GM21390 (cell line): ENCODE results near the gene ANK2.

ENCODE experiments used
- ATAC-seq: cut with Tn5 transposase; IDR thresholded peaks from one replicate; pipeline ENCODE4 v1.9.1; 2021; ENCODE audit not compliant: unreplicated experiment

The ANK2 gene

GRCh38 chr4:113325876-113326615 lies 276.6 kb downstream of the ANK2 start:
- ATAC-seq = no peak

GRCh38 chr4:113327494-113327893 lies 278.0 kb downstream of the ANK2 start:
- ATAC-seq = no peak

- ATAC-seq = no peak
Observed at GRCh38 chr4:113328514-113328913, 279.1 kb downstream of the ANK2 start.

GRCh38 chr4:113330200-113330599 lies 280.7 kb downstream of the ANK2 start:
- no peak for ATAC-seq

GRCh38 chr4:113331811-113332210 lies 282.4 kb downstream of the ANK2 start:
- no peak for ATAC-seq

GRCh38 chr4:113332701-113333100 lies 283.2 kb downstream of the ANK2 start:
- ATAC-seq = no peak

- ATAC-seq = no peak
Observed at GRCh38 chr4:113335746-113336145, 286.3 kb downstream of the ANK2 start.

- no peak for ATAC-seq
Observed at GRCh38 chr4:113336556-113336955, 287.1 kb downstream of the ANK2 start.

- ATAC-seq = no peak
Observed at GRCh38 chr4:113339430-113339813, 290.0 kb downstream of the ANK2 start.

GRCh38 chr4:113344100-113344499 lies 294.6 kb downstream of the ANK2 start:
- no peak for ATAC-seq

- no peak for ATAC-seq
Observed at GRCh38 chr4:113347245-113347644, 297.8 kb downstream of the ANK2 start.

GRCh38 chr4:113349430-113349829 lies 300.0 kb downstream of the ANK2 start:
- no peak for ATAC-seq

- ATAC-seq = no peak
Observed at GRCh38 chr4:113350576-113350975, 301.1 kb downstream of the ANK2 start.

GRCh38 chr4:113355550-113356371 lies 306.3 kb downstream of the ANK2 start:
- ATAC-seq = peak; percentile 99

- no peak for ATAC-seq
Observed at GRCh38 chr4:113356453-113356852, 307.0 kb downstream of the ANK2 start.

- ATAC-seq = no peak
Observed at GRCh38 chr4:113358784-113359183, 309.3 kb downstream of the ANK2 start.

GRCh38 chr4:113365377-113365776 lies 315.9 kb downstream of the ANK2 start:
- ATAC-seq = no peak

- ATAC-seq = no peak
Observed at GRCh38 chr4:113368056-113368455, 318.6 kb downstream of the ANK2 start.

GRCh38 chr4:113371111-113371510 lies 321.7 kb downstream of the ANK2 start:
- no peak for ATAC-seq

- no peak for ATAC-seq
Observed at GRCh38 chr4:113375964-113376666, 326.7 kb downstream of the ANK2 start.

- no peak for ATAC-seq
Observed at GRCh38 chr4:113378836-113379235, 329.4 kb downstream of the ANK2 start.

GRCh38 chr4:113382704-113383103 lies 333.3 kb downstream of the ANK2 start:
- no peak for ATAC-seq
